Measurements from ENCODE around the gene FAM200B.

DNA sequence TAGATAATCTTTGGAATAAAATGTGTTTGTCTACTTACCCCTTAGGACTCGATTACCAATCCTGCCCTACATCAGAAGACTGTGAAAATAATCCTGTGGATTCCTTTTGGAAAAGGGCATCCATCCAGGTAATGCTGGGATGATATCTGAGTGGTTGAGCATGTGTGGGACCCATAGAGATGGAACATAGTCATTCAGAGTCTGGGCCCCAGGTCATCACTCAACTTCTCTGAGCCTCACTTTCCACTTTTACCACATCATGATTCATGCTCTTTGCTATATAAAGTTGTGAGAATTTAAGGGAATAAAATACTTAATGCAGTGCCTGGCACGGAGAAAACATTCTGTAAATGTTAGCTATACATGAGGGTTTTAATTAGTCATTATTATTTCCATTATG is 30.1 kb downstream of the FAM200B start:
- TF ChIP-seq, protein P1, sequence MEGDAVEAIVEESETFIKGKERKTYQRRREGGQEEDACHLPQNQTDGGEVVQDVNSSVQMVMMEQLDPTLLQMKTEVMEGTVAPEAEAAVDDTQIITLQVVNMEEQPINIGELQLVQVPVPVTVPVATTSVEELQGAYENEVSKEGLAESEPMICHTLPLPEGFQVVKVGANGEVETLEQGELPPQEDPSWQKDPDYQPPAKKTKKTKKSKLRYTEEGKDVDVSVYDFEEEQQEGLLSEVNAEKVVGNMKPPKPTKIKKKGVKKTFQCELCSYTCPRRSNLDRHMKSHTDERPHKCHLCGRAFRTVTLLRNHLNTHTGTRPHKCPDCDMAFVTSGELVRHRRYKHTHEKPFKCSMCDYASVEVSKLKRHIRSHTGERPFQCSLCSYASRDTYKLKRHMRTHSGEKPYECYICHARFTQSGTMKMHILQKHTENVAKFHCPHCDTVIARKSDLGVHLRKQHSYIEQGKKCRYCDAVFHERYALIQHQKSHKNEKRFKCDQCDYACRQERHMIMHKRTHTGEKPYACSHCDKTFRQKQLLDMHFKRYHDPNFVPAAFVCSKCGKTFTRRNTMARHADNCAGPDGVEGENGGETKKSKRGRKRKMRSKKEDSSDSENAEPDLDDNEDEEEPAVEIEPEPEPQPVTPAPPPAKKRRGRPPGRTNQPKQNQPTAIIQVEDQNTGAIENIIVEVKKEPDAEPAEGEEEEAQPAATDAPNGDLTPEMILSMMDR (IDR thresholded peaks at IDR 0.05), result no peak
- no peak for TF ChIP-seq POLR2A (IDR thresholded peaks at IDR 0.05)
